Right renal pelvis (tissue), 4 donors: ENCODE data around the gene SLC43A2. TPM values are rescaled to one million over a fixed set of nuclear protein-coding genes. Genes with fewer than 3 reads are reported as not detected.

Experiments used
- DNase-seq, 4 donors: peaks; one replicate each; pipeline ENCODE4 v3.0.0-alpha.2; 2013; ENCODE audit warnings: low read depth in 4 of 4, low spot score in 3 of 4, missing footprints in 1 of 4
- polyA plus RNA-seq, 4 donors: library from polyadenylated mRNA; unstranded; fragments of 120-200 nt; gene quantifications; one replicate each; pipeline ENCODE4 v1.2.1, GENCODE V29; 2013; ENCODE audit not compliant: insufficient read length in 4 of 4

Gene SLC43A2
- polyA plus RNA-seq, 4 donors: 28.0 to 37.8 (median 31.3) TPM

DNA sequence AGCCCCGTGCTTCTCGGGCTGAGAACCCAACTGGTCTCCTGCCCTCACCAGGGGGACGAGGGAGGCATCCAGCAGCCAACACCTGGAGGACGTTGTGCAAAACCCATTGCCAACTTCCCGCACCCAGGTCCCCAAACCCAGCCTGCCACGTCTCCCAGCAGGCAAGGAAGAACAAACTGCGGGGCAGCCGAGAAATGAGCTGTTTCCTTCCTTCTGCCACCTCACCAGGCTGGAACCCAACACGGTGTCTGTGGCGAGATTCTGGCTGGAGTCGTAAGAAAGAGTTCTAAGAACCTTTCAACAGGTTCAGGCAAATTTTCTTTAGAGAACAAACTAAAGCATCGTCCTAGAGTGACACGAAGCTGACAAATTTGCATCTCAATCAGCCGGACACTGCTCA is 3.6 kb downstream of the SLC43A2 start:
- DNase-seq: no peak

DNA sequence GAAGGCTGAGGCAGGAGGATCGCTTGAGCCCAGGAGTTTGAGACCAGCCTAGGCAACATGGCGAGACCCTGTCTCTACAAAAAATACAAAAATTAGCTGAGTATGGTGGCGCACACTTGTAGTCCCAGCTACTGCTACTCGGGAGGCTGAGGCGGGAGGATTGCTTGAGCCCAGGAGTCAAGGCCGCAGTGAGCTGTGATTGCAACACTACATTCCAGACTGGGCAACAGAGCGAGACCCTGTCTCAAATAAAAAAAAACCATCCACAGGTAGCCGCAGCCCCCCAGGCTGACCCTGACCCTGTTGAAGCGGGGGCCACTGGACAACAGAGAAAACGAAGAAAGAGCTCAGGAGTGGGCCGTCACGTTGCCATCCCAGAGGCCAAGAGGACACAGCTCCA is 4.0 kb downstream of the SLC43A2 start:
- no peak for DNase-seq

DNA sequence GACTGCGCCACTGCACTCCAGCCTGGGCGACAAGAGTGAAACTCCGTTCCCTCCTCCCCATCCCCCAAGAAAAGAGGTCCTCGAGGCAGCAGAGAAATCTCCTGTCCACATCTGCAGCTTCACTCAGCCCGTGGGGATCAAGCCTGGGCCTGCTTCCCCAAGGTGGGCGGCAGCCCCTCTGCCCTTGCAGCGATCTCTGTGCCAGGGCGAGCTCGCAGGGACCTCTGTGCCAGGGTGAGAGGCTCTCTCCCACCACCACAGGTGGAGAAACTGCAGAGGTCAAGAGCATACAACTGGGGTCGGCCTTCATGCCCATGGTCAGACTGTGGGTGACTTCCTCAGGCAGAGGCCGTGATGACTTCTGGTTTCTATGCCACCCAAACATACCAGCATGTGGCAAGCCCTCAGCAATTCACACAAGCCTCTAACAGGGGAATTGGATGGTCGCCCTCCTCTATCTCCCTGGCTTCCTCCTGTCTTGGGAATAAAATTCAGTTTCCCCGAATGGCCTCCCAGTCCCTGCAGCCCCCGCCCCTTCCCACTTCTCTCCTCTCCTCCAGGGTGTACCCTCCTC is 5.5 kb downstream of the SLC43A2 start:
- no peak for DNase-seq

DNA sequence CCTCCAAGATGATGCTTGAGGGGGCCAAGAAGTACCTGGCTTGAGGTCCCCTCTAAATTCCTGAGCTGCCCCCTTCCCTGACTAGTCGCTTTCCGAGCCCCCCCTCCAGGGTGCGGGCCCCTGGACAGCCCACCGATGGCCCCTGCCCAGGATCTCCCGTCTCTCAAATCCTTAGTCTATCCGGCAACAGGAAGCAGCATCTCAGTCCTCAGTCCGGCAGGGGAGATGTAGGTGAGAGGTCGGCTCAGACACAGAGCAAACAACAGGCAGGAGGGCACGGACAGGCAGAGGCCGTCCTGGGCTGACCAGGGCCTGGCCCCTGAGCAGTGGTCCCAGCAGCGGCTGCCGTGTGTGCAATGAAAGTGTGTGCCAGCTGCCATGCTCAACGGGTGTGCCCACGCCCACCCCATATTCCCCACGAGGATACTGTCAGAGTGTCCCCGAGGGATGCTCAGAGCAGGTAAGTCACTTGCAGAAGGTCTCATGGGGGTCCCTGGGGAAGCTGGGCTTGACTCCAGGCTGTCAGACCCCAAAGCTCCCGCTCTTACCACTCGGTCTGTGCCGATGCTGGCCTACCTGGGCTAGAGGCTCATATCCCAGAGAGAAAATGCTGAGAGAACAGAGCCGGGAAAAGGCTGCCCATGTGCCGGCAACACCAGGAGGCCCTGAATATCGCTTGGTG is 7.2 kb downstream of the SLC43A2 start:
- no peak for DNase-seq

DNA sequence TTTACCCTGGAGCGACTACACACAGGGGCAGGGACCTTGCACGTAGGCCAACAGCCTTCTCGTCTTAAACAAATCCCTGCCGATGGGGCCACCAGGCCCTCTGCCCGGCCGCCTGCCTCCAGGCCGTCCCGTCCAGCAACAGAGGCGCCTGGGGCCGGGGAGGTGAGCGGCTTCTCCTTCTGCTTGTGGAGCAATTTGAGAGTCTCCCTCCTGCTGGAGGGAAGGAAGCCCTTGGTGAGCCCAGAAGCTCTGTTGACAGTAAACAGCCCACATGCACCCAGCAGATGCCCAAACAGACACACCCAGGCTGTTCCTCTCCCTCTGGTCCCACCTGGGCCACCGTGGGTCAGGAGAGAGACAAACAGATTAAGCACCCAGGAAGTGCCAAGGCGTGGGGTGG is 8.1 kb downstream of the SLC43A2 start:
- DNase-seq: no peak

DNA sequence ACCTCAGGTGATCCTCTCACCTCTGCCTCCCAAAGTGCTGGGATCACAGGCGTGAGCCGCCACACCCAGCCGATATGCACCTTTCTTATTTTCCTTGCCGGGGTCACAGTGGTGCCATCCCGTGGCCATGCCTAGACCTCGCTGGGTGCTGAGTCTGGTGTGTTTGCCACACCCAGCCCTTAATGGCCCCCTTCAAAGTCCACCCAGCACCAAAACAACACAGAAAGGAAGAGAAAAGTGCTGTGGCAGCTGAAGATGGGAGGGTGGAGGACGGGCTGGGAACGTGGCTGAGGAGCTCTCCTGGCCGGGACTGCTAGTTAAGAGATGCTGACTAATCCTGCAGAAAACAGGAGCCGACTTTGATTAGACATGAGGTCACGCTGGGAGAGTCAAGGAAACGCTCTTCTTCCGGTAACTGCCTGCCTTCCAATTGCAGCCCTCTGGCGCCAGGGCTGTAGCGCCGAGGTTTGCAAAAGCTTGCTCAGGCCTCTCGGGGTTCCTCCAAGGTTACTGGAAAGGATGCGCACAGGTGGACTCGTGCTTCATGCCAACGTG is 10.9 kb downstream of the SLC43A2 start:
- DNase-seq: no peak

DNA sequence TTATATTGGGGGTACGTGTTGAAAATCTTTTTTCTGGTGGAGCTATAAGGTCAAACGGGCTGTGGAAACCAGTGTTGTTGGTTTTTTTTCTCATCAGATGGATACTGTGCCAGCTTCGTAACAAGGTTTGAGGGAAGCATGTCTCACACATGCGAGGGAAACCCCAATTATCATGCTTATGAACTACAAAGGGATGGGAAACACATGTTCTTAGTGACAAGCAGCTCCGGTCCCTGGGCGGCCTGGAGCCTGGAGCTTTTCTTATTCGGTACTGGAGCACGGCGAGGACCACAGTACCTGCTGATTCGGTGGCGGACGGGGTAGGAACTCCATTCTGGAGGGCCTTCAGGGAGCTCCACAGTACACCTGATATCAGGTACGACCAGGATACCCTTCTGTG is 12.5 kb downstream of the SLC43A2 start:
- no peak for DNase-seq

DNA sequence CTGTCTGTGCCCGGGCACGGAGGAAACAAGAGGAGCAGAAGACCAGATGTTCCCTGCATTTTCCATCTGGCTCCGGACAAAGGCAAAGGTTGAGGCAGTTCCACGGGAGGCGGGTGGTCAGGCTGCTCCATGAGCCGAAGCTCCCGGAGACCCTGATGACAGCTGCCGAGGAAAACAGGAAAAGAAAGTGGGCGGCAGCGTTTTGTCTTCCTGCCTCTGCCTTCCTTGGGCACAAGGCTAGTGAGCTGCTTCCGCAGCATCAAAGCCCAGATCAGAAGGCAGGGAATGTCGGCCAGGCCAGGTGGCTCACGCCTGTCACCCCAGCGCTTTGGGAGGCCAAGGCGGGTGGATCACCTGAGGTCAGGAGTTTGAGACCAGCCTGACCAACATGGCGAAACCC is 16.2 kb downstream of the SLC43A2 start:
- DNase-seq: no peak

DNA sequence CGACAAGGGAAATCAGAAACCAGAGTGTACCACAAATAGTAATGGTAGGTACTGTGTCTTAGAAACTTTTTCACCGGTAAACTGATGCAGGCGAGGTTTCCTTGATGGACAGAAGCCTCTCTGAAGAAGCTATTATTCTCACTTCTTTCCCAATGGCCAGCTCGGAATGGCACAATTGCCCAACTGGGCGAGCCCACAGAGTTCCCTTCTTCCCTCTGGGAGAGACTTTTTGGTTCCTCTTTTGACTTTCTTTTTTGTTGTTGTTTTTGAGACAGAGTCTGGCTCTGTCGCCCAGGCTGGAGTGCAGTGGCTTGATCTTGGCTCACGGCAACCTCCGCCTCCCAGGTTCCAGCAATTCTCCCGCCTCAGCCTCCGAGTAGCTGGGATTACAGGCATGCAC is 16.9 kb downstream of the SLC43A2 start:
- DNase-seq: no peak

DNA sequence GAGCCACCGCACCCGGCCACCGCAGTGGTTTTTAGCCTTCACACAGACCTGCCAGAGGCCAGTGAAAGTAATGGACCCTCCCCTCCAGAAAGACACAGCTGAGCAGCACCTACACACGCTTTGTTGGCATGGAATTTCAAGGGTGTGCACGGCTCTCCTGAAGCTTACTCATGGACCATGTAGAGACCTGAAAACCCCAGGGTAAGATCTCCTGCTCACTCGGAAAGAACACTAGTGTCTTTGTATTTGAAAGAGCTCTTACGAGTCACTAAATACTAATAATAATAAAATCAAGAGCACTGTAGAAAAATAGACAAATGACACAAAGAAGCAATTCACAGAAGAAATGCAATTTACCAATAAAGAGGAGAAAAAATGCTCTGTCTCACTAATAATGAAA is 20.0 kb downstream of the SLC43A2 start:
- no peak for DNase-seq

DNA sequence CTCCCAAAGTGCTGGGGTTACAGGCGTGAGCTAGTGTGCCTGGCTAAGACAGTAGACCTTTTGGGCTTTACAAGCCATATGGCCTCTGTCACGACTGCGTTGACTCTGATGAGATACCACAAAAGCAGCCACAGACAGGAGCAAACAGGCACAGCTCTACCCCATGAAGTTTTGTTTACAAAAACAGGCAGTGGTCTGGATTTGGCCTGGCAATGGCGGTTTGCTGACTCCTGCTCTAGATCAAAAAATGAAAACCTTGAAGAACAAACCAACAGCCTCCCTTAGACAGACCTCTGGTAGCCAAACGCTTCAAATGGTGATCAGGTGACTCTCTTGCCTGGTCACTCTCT is 20.7 kb downstream of the SLC43A2 start:
- no peak for DNase-seq

DNA sequence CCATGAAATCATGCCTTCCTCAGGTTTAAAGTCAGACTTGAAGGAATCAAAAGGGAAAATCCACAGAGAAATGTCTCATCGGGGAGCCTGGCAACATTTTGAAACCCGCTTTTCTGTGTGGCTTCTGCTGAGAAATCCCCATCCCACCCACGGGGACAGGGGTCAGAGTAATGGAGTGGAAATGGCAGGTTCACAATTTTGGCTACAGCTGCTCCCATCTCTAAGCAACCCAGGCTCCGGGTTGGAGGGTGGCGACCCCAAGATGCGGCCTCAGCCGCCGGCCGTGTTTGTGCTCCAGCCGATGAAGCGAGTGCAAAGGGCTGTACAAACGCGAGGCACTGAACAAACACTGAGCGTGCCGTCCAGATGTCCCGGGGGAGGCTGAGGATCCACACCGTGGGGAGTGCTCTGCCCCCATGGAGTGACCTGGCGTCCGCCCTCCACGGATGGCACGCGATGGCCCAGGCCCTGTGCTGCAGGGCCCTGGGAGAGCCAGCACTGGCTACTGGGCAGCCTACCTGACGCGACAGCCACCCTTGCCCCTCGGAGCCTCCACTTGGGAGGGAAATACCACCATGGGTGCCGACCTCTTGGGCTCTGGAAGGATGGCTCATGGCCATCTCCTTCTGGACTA is 22.2 kb downstream of the SLC43A2 start:
- DNase-seq: no peak

DNA sequence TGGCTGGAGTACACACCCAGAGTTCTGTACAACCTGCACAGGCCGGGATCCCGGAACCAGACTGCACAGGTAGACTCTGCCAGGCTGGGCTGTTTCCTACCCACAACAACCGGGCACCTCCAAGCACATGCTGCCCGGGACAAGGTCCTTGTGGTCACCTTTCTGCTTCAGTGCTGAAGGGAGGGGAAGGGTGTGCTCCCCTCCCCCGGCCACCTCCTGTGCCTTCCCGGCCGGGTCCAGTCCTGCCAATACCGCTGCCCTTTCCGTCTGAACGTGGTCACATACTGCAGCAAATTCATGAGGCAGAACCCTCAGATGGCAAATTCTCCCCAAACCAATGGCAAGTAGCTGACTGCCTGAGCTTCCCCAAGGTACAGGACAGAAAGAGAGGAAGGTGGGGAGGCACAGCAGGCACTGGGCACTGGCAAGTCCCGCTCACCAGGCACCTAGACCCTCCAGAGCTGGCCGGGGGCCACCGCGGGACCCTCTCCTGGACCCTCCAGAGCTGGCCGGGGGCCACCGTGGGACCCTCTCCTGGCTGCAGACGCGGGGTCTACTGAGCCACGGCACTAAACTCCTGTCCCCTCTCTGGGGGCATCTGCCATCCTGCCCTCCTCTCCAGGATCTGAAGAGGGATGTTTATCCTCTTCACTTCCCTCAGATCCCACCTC is 22.8 kb downstream of the SLC43A2 start:
- no peak for DNase-seq

DNA sequence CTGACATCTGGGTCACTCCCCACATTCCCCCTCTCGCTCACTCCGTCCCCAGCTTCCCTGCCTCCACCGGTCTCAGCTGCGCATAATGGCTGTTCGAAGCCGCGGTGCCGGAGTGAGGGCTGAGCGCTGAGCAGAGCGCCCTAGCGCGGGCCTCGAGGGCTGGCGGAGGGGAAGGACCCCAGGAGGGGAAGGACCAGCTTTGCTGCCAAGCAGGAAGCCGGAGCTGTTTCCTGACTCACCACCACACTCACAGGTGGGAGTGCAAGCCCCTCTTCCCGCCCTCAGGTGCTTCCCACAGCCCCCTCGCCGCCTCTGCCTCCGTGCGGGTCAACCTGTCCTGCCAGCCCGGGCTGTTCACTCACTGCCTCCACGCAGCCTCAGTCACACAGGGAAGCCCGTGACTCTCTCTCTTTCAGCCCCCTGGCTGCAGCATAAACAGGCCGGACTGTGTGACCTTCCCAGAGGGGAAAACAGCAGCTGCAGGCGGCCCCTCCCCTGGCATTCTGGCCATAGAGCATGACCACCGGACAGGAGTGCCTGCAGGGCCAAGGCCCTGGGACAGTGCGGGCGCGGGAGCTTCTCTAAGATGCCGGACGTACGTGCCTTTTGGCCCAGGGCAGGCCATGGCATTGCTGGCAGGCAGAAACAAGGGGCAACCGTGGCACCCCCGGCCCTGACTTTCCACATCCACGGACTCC is 23.7 kb downstream of the SLC43A2 start:
- no peak for DNase-seq

DNA sequence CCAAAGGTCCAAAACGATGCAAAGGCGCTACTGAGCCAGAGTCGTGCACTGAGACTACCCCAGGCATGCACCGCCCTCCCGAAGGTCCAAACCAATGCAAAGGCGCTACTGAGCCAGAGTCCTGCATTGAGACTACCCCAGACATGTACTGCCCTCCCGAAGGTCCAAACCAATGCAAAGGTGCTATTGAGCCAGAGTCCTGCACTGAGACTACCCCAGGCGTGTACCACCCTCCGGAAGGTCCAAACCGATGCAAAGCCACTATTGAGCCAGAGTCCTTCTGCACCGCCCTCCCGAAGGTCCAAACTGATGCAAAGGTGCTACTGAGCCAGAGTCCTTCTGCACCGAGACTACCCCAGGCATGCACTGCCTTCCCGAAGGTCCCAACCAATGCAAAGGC is 27.1 kb downstream of the SLC43A2 start:
- DNase-seq: no peak

DNA sequence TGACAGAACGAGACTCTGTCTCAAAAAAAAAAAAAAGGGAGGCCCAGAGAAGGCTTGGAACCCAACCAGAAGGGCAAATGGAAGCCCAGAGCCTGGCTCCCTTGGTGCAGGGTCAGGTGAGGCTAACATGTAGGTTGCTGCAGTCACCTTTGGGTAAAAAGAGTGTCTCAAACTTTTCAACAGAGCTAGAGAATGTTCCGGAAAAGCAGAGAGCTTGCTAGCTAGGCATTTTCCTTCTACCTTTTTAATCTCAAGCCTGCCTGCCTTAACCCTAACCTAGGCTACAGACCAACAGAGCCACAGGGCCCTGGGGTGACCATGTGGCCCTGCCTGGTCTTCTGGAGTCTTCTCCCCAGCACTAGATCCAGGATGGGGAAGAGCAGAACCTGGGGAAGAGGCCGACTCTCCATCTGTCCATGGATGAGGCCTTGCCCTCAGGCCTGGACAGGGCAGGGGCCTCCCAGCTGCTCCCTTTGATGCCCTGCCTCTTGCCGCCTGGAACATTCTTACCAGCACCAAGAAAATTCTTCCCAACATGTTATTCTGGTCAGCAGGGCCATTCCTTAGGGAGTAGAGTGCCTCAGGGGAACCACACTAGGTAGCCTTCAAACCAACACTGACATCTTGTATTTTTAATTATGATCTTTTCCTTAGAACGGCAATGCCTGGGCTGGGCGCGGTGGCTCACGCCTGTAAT is 30.1 kb downstream of the SLC43A2 start:
- DNase-seq: no peak

DNA sequence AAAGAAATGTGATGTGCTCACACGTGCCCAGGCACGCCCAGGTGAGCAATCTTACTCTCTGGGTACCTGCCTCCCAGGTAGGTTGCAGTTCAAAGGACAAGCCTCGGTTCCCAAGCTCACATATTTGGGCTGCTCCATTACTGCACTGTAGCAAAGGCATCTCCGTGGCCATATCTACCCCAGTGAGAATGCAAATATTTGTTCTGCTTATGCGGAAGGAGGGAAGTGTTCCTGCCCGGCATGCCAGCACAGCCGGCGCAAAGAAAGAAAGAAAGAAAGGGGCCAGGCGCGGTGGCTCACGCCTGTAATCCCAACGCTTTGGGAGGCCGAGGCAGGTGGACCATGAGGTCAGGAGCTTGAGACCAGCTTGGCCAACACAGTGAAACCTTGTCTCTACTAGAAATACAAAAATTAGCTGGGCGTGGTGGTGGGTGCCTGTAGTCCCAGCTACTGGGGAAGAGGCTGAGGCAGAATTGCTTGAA is 30.7 kb downstream of the SLC43A2 start:
- no peak for DNase-seq

DNA sequence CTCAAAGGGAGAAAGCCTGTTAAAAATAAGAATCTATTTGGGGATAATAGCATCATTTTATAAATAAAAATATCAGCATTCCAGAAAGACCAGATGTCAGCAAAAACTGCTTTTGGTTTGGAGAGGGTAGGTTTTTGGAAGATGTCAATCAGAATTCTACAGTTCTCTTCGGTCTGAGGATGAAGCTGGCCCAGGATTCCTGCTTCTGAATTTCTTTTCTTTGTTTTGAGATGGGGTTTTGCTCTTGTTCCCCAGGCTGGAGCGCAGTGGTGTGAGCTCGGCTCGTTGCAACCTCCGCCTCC is 35.1 kb downstream of the SLC43A2 start:
- no peak for DNase-seq

DNA sequence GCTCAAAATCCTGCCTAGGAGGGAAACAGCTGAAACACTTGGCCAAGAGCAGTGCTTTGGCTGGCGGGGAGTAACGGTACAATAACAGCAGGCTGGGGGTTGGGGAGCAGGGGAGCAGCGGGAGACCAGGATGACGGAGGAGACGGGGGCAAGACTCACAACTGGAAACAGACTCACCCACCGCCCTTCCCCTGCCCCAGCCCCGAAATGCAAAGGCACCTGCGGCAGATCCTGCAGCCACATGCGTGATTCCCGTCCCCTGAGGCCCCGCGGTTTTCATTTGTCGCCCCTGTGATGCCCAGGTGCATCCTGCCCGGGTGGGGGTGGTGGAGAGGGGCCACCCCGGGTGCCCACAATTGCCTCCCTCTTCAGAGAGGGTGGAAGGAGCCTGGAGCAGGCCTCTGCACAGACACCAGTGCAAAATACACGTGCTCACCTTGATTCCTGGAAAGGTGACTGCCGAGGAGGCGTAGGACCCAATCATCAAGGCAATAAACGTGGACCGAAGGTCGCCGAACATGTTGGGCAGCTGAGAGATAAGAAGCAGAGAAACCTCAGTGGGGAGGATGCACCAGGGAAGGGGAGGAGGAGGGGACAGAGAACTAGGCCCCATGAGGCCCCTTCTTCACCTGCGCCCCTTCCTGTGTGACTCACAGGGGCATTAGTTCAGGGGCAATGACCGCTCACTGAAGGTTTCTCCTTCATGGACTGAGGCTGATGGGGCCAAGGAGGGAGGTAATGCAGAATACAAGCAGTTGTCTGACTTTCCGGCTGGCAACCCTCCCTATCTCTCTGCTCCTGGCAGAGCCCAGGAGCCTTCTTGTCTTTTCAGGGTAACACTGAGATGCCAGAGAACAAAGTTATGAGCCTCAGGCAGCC is 35.6 kb downstream of the SLC43A2 start:
- DNase-seq: no peak
